ENCODE results near the gene ERVH48-1.
"Not testable (repeated sequence)": the region's sequence is repeated elsewhere in the genome, so short reads cannot be mapped to it uniquely, and the experiment has no call there.

Gene ERVH48-1

DNA sequence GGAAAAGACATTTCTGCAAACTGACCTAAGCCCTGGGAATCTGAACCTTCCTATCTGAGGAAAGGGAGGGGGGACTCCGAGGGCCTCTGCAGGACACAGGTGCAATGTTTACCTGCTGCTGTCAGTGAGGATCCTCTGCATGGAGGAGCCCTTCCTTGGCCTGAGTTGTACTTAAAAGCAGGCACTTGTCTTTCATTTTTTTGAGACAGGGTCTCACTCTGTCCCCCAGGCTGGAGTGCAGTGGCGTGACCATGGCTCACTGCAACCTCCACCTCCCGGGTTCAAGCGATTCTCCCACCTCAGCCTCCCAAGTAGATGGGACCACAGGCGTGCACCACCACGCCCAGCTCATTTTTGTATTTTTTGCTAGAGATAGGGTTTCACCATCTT is 13.2 kb upstream of the ERVH48-1 start:
- DNase-seq = not testable (repeated sequence)

DNA sequence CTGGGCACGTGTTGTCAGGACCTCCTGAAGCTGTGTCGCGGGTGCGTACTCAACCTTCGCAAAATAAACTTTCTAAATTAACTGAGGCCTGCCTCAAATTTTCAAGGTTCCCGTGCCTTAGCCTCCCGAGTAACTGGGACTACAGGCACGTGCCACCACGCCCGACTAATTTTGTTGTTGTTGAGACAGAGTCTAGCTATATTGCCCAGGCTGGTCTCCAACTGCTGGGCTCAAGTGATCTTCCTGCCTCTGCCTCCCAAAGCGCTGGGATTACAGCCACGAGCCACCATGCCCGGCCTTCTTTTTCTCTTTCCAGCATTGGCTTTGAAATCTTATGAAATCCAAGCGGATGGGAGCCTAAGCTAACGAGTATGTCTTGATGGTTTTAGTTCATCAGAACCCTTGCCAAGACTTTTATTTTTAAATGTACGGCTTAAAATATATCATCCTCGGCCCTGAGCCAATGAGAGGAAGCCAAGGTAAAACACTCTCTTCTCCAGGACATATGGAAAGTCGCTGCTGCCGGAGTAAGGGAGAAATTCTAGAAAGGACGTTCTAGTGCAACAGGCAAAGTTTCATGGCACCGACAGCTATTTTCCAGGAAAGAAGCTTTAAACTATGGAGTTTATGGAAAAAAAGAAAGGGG is 12.7 kb upstream of the ERVH48-1 start:
- DNase-seq = no peak

- DNase-seq = not testable (repeated sequence)
Observed at GRCh38 chr21:42937034-42937940, 11.9 kb upstream of the ERVH48-1 start.

DNA sequence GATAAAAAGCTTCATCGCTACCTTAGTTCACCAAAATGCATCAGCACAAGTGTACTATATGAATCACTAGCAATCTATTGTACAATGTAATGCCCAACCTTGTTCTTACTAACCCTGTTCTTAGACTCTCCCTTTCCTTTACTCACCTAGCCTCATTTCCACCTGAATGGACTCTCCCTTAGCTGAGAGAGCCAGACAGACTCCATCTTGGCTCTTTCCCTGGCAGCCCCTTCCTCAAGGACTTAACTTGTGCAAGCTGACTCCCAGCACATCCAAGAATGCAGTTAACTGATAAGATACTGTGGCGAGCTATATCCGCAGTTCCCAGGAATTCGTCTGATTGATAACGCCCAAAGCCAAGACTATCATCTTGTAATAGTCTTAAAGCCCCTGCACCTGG is 10.9 kb upstream of the ERVH48-1 start:
- not testable (repeated sequence) for DNase-seq

DNA sequence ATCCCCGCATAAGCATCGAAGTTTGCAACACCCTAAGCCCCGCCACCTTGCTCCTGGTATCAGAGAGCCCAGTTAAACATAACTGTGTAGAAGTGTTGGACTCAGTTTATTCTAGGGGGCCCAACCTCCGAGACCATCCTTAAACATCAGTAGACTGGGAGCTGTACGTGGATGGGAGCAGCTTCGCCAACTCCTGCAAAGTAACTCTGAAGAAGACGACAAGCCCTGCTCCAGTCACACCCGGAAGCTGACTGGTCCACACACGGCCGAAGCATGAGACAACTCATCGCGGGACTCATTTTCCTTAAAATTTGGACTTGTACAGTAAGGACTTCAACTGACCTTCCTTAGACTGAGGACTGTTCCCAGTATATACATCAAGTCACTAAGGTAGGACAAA is 8.5 kb upstream of the ERVH48-1 start:
- not testable (repeated sequence) for DNase-seq

- DNase-seq = peak; percentile 28
Observed at GRCh38 chr21:42933137-42933970, 7.9 kb upstream of the ERVH48-1 start.

DNA sequence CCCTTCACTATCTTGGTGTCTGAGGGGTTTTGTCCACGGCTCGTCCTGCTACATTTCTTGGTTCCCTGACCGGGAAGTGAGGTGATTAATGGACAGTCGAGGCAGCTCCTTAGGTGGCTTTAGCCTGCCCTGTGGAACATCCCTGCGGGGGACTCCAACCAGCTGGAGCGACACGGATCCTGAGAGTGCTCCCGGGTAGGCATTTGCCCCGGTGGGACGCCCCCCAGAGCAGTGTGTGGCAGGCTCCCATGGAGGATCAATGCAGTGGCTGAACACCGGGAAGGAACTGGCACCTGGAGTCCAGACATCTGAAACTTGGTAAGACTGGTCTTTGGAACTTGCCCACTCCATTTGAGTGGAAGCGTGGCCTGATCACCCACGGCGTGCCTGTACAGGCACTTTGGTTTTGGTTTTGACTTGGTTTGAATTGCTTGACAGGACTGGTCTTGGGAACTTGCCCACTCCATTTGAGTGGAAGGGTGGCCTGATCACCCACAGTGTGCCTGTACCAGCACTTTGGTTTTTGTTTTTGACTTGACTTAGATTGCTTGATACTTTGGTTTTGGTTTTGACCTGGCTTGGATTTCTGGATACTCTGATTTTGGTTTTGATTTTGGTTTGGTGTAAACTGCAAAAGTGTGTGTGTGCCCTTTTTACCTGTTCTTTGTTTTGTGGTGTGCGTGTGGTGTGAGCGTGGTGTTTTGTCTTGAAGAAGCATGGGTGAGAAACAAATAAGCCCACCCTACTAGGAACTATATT is 7.1 kb upstream of the ERVH48-1 start:
- not testable (repeated sequence) for DNase-seq

GRCh38 chr21:42931560-42932235 is 6.3 kb upstream of the ERVH48-1 start:
- no peak for DNase-seq

- no peak for DNase-seq
Observed at GRCh38 chr21:42929969-42930368, 4.5 kb upstream of the ERVH48-1 start.

DNA sequence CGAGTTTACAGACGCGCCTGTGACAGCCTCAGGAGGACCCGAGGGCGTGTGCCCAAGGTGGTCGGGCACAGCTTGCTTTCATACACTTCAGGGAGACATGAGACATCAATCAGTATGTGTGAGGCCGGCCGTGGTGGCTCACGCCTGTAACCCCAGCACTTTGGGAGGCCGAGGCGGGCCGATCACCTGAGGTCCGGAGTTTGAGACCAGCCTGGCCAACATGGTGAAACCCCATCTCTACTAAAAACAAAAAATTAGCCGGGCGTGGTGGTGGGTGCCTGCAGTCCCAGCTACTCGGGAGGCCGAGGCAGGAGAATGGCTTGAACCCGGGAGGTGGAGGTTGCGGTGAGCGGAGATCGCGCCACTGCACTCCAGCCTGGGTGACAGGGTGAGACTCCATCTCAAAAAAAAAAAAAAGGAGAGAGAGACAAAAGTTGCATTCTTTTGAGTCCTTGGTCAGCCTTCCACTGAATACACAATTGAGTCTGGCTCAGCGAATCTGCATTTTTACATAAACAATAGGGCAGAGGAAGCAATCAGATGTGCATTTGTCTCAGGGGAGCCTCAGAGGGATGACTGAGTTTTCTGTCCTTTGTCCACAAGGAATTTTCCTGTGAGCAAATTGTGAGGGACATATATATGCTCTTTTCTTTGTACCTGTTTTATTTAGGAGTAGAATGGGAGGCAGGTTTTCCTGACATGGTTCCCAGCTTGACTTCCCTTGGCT is 2.2 kb upstream of the ERVH48-1 start:
- DNase-seq = not testable (repeated sequence)

- DNase-seq = no peak
Observed at GRCh38 chr21:42924433-42924751, 1.0 kb downstream of the ERVH48-1 start.

GRCh38 chr21:42923553-42924432 is 1.6 kb downstream of the ERVH48-1 start:
- peak; percentile 96 for DNase-seq

DNA sequence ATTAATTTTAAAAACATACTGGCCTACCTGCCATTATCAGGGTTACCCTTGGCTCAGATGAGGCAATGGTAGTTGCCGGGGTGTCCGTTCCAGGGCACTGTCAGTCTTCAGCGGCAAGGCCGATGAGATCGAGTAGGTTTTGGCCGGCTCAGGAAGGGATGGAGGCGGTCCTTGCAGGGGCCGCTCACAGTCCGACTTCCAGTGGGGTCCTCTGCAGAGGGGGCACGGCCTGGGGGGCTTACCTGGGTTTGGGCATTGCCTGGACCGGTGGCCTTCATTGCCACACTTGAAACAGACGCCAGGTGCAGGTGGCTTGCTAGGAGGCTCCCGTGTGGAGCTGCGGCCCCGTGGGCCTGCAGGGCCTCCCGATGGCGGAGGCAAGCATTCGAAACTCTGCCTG is 2.5 kb downstream of the ERVH48-1 start:
- DNase-seq = no peak

GRCh38 chr21:42921927-42922326 is 3.5 kb downstream of the ERVH48-1 start:
- no peak for DNase-seq

GRCh38 chr21:42918291-42918690 is 7.1 kb downstream of the ERVH48-1 start:
- DNase-seq = no peak

DNA sequence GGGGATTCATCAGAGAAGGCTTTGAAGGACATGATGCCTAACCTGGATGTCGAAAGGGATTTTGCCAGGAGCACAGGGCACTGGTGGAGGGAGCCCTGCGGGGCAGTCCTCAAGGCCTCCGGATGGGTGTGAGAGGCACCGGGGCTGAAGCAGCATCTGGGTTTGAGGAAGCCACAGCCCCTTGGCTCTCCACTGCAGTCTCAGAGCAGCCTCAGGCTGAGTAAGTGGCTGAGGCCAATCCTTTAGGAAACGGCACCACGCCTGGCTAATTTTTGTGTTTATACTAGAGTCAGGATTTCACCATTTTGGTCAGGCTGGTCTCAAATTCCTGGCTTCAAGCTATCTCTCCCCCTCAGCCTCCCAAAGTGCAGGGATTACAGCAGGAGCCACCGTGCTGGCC is 12.0 kb downstream of the ERVH48-1 start:
- no peak for DNase-seq

DNA sequence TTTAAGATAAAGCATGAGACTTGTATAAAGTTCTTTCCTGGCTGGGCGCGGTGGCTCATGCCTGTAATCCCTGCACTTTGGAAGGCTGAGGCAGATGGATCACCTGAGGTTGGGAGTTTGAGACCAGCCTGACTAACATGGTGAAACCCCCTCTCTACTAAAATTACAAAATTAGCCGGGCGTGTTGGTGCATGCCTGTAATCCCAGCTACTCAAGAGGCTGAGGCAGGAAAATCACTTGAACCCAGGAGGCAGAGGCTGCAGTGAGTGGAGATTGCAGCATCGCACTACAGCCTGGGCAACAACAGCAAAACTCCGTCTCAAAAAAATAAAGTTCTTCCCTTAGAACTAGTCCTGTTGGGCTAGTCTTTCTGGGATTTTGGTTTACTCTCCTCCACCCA is 13.5 kb downstream of the ERVH48-1 start:
- DNase-seq = not testable (repeated sequence)

DNA sequence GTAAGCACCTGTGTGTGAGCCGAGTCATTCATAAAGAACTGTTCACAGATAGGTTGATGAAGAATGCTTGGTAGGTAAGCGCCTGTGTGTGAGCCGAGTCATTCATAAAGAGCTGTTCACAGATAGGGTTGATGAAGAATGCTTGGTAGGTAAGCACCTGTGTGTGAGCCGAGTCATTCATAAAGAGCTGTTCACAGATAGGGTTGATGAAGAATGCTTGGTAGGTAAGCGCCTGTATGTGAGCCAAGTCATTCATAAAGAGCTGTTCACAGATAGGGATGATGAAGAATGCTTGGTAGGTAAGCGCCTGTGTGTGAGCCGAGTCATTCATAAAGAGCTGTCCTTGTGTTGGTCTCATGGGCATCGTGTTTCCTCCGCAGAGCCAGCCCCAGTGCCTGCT is 16.9 kb downstream of the ERVH48-1 start:
- not testable (repeated sequence) for DNase-seq

DNA sequence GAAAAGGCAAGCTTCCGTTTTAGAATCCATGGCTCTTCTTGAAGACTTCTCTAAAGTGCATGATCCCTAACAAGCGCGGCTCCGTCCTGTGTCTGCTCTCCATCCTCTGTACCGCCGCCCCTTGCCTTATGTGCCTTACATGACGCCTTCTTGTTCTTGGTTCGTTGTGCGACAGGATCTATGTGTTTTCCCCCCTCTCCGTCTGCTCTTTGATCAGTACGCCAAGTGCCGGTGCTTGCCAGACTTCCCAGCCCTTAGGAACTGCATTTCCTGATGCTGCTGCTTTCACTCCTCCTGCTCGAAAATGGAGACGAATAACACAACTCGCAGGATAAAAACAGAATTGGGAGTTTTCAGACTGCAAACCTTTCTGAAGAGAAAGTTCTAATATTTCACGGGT is 19.2 kb downstream of the ERVH48-1 start:
- DNase-seq = no peak

DNA sequence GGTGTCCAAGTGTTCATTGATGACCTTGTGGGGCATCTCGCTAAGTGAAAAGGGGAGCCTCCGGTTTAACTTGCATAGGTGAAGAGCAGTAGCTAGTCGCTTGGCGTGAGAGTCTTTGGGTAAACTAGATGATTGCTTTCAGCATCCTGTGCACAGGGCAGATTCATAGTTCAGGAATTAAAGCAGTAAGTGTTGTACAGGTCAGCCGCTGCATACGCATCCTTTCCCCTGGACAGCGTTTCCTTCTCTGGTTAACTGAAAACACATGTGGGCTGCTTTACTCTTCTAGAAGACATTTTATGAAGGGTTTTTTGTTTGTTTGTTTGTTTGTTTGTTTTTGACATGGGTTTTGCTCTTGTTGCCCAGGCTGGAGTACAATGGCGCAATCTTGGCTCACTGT is 20.2 kb downstream of the ERVH48-1 start:
- DNase-seq = no peak

Measured in NCI-H2029 (cell line).